Activated naive CD4-positive, alpha-beta T cell treated with anti-CD3 and anti-CD28 coated beads, Interleukin-2, amount 10 ng/mL, durations not matched to agents 5 hours and 36 hours (primary cell): Measurements from ENCODE around the gene TRMO. TPM values are rescaled to one million over a fixed set of nuclear protein-coding genes. Genes with fewer than 3 reads are reported as not detected.

Experiments
- total RNA-seq, 2 experiments: library from RNA; stranded (reverse); gene quantifications; one replicate each; pipeline ENCODE4 v1.2.3, GENCODE V29; 2021

TRMO gene, protein sequence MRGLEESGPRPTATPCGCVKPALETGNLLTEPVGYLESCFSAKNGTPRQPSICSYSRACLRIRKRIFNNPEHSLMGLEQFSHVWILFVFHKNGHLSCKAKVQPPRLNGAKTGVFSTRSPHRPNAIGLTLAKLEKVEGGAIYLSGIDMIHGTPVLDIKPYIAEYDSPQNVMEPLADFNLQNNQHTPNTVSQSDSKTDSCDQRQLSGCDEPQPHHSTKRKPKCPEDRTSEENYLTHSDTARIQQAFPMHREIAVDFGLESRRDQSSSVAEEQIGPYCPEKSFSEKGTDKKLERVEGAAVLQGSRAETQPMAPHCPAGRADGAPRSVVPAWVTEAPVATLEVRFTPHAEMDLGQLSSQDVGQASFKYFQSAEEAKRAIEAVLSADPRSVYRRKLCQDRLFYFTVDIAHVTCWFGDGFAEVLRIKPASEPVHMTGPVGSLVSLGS
- 10 to 100 TPM; 29.2 to 30.2 TPM for total RNA-seq

DNA sequence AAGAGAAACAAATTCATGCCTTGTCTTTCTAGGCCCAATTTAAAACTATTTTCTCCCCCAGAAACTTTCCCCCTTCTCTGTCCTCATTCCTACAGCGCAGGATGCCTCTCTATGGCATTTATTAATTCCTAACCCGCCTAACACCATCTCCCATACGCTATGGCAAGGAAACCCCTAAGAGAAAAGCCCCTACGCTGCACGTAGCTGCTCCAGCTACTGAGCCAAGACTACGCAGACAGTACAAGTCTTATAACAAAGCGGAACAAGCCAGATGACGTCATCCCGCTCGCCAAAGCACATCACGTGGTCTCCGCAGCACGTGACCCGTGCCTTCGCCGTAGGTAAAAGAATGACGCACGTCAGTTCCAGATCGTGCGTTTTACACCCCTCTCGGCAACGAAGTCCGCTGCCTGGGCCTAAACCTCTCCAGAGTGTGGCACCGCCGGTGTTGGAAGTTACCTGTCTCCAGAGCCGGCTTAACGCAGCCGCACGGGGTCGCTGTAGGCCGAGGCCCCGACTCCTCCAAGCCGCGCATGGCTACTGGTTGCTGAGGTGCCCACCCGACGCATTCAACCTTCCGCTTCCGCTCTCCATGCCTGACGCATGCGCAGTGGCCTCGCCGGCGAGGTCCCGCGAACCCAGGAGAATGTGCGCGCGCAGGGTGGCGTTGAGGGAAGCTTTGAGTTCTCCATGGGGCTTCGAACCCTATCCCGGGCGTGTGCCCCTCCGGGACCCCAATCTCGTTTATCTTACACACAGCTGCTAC lies at the start of gene TRMO:
TSS of gene TRMO (minus strand) at position 542 of the 766 bp plus-strand sequence. CDS start at position 535, 7 bp downstream.

DNA sequence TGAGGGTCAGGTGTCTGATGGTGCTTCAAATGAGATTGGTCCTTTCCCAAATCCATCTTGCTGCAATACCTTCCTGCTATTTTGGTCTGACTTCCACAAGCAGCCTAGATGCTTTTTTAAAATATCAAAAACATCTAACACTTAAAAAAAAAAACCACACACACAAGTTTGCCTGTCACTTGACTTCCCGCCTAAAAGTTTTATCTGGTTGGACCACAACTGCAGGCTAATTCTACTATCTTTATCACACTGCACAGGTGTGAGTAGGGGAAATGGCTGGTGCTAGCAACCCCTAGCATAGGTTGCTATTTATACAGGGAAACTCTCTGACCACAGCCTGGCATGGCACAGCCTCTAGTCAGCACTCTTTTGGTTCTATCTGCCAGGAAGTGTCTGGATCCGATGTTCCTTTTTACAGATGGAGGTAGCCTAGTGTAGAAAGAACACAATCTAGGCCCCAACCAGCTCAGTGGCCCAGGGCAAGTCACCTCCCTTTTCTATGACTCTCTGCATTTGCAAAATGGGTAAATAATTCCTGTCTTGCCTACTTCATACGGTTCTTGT lies 15.9 kb upstream of the TRMO start, which contains the start of gene HEMGN:
TSS of gene HEMGN (minus strand) at position 92 of the 564 bp plus-strand sequence. CDS start at position 56, 36 bp downstream.

Other genes starting within 250 kb of the TRMO start
- gene XPA, start 225.2 kb downstream of the TRMO start, total RNA-seq = 10 to 100 TPM; 13.0 to 16.1 TPM
- gene FOXE1, start 69.3 kb downstream of the TRMO start, total RNA-seq = under 1 TPM in 1 of 2 experiments, not detected in 1; 0.10 TPM
- 1 to 10 TPM; 2.0 to 2.3 TPM for gene HEMGN, start 15.7 kb upstream of the TRMO start, total RNA-seq
- 100 to 1,000 TPM; 337 to 342 TPM for gene ANP32B, start 60.8 kb upstream of the TRMO start, total RNA-seq
- gene NANS, start 134.2 kb upstream of the TRMO start, total RNA-seq = 10 to 100 TPM; 51.7 to 54.6 TPM
- 10 to 100 TPM; 86.2 to 90.0 TPM for gene TRIM14, start 196.7 kb upstream of the TRMO start, total RNA-seq